Activated CD8-positive, alpha-beta T cell treated with anti-CD3 and anti-CD28 coated beads for 36 hours (primary cell): ENCODE data around the gene CD59. TPM values are rescaled to one million over a fixed set of nuclear protein-coding genes. Genes with fewer than 3 reads are reported as not detected.

Source experiments
- ATAC-seq: fragments of 200-7000 bp; cut with Tn5 transposase; one replicate; pipeline ENCODE4 v1.10.0; 2021; ENCODE audit warnings: mild to moderate bottlenecking, moderate library complexity
- CTCF ChIA-PET: fragments of 350-600 bp; sonication (Branson Sonifier 250); formaldehyde crosslinking; loops from one replicate; lab custom pipeline; 2021; ENCODE audit warnings: antibody characterized with exemption; lab: Charles Lee
- POLR2A ChIA-PET: fragments of 350-600 bp; sonication (Branson Sonifier 250); formaldehyde crosslinking; loops from one replicate; lab custom pipeline; 2021; ENCODE audit warnings: antibody characterized with exemption; lab: Charles Lee
- DNase-seq: peaks from one replicate; pipeline ENCODE4 v3.0.0-alpha.2; 2020
- H3K27ac Mint-ChIP-seq: one replicate; pipeline ENCODE4 v1.8.0; 2021; ENCODE audit warnings: mild to moderate bottlenecking, mixed read lengths
- H3K27me3 Mint-ChIP-seq: one replicate; pipeline ENCODE4 v1.8.0; 2021; ENCODE audit warnings: mixed read lengths
- H3K36me3 Mint-ChIP-seq: one replicate; pipeline ENCODE4 v1.8.0; 2021; ENCODE audit warnings: low read depth, mixed read lengths
- H3K4me1 Mint-ChIP-seq: one replicate; pipeline ENCODE4 v1.8.0; 2021; ENCODE audit warnings: low read depth, mixed read lengths
- H3K4me3 Mint-ChIP-seq: one replicate; pipeline ENCODE4 v1.8.0; 2021; ENCODE audit warnings: mild to moderate bottlenecking, moderate library complexity, mixed read lengths
- H3K9me3 Mint-ChIP-seq: one replicate; pipeline ENCODE4 v1.8.0; 2021; ENCODE audit warnings: mixed read lengths
- CTCF ChIP-seq: fragments of 200-600 bp; IDR thresholded peaks from one replicate; pipeline ENCODE4 v1.8.0; 2022; ENCODE audit warnings: antibody characterized with exemption, mild to moderate bottlenecking
- intact Hi-C: fragments of 100-400 bp; cut with micrococcal nuclease; formaldehyde crosslinking; loops from one replicate; pipeline ENCODE4 v1.10.0; 2022
- total RNA-seq, 2 experiments: library from RNA; stranded (reverse); gene quantifications; one replicate each; pipeline ENCODE4 v1.2.3, GENCODE V29; 2021

The CD59 gene
- total RNA-seq, 2 experiments from 2014 or later, result 36.0 to 36.1 TPM

- Mint-ChIP-seq H3K36me3 (no peaks in the 10 kb centered on the region), H3K4me3 (no peak overlapping the region), H3K27ac (no peak overlapping the region), H3K4me1 (peaks cover 17% of the 10 kb centered on the region), H3K9me3 (no peaks in the 10 kb centered on the region), H3K27me3 (peaks cover 7% of the 10 kb centered on the region)
- DNase-seq (no peak), ATAC-seq (no peak)
- ChIA-PET CTCF (no interaction called here), POLR2A (no interaction called here)
- no peak for TF ChIP-seq CTCF
- intact Hi-C loops, result no loop called here
Observed at GRCh38 chr11:33698921-33699320, 37.3 kb downstream of the CD59 start.

GRCh38 chr11:33697997-33698396, 38.2 kb downstream of the CD59 start:
- CTCF ChIA-PET, result interaction anchor here (0.7 kb wide), 1 partner anchor 14 kb away, joined by 3 read pairs; no protein-coding TSS in a partner anchor

GRCh38 chr11:33696931-33697638, 39.1 kb downstream of the CD59 start:
- H3K27me3 Mint-ChIP-seq, result peaks cover 9% of the 10 kb centered on the region
- H3K9me3 Mint-ChIP-seq, result no peaks in the 10 kb centered on the region
- CTCF ChIA-PET, result no interaction called here
- no peak for ATAC-seq
- H3K4me3 Mint-ChIP-seq, result no peak overlapping the region
- intact Hi-C loops, result no loop called here
- POLR2A ChIA-PET, result no interaction called here
- no peak for TF ChIP-seq CTCF
- no peaks in the 10 kb centered on the region for H3K36me3 Mint-ChIP-seq
- H3K4me1 Mint-ChIP-seq, result peaks cover 17% of the 10 kb centered on the region
- no peak for DNase-seq
- H3K27ac Mint-ChIP-seq, result no peak overlapping the region

More at GRCh38 chr11:33697997-33698396, 38.2 kb downstream of the CD59 start:
- DNase-seq, result no peak
- Mint-ChIP-seq H3K4me1 (peaks cover 17% of the 10 kb centered on the region), H3K27ac (no peak overlapping the region), H3K9me3 (no peaks in the 10 kb centered on the region), H3K4me3 (no peak overlapping the region), H3K36me3 (no peaks in the 10 kb centered on the region), H3K27me3 (peaks cover 7% of the 10 kb centered on the region)
- POLR2A ChIA-PET, result no interaction called here
- intact Hi-C loops, result no loop called here
- ATAC-seq, result no peak
- TF ChIP-seq CTCF, result no peak

- ChIA-PET POLR2A (no interaction called here), CTCF (interaction anchor here (1.3 kb wide), 1 partner anchor 9 kb away, joined by 4 read pairs; no protein-coding TSS in a partner anchor)
- H3K4me1 Mint-ChIP-seq, result peaks cover 15% of the 10 kb centered on the region
- no peaks in the 10 kb centered on the region for H3K9me3 Mint-ChIP-seq
- H3K4me3 Mint-ChIP-seq, result no peak overlapping the region
- TF ChIP-seq CTCF, result no peak
- H3K36me3 Mint-ChIP-seq, result no peaks in the 10 kb centered on the region
- ATAC-seq, result no peak
- H3K27ac Mint-ChIP-seq, result no peak overlapping the region
- peak; percentile 6 for DNase-seq
- intact Hi-C loops, result no loop called here
- H3K27me3 Mint-ChIP-seq, result peaks cover 9% of the 10 kb centered on the region
Observed at GRCh38 chr11:33696411-33696810, 39.8 kb downstream of the CD59 start.

- POLR2A ChIA-PET, result interaction anchor here (0.7 to 1.9 kb wide), 2 partner anchors 10 to 14 kb away, joined by 3 to 4 read pairs; no protein-coding TSS in a partner anchor
- intact Hi-C loops, result no loop called here
- peaks cover 9% of the 10 kb centered on the region for H3K4me1 Mint-ChIP-seq
Observed at GRCh38 chr11:33695051-33695566, 41.1 kb downstream of the CD59 start.

More at GRCh38 chr11:33695051-33695566, 41.1 kb downstream of the CD59 start:
- no peak for DNase-seq
- no peaks in the 10 kb centered on the region for H3K9me3 Mint-ChIP-seq
- CTCF ChIA-PET, result interaction anchor here (1.2 to 1.3 kb wide), 2 partner anchors 7 to 59 kb away, joined by 3 to 4 read pairs; no protein-coding TSS in a partner anchor
- TF ChIP-seq CTCF, result no peak
- H3K27me3 Mint-ChIP-seq, result peaks cover 9% of the 10 kb centered on the region
- H3K27ac Mint-ChIP-seq, result no peak overlapping the region
- H3K36me3 Mint-ChIP-seq, result no peaks in the 10 kb centered on the region
- no peak overlapping the region for H3K4me3 Mint-ChIP-seq
- no peak for ATAC-seq
